SK-N-SH treated with all-trans-retinoic acid at 6 μM for 48 hours (cell line): ENCODE results near the gene AGPS.
A peak's percentile ranks its signal among the peaks of the same experiment; 100 is the strongest.

ENCODE experiments used
- ATAC-seq: fragments of 200-7000 bp; cut with Tn5 transposase; 3 replicates; pipeline ENCODE4 v1.9.1; 2020; ENCODE audit warnings: mild to moderate bottlenecking, moderate library complexity
- BACH2 ChIP-seq: fragments of 250-450 bp; sonication (Bioruptor Pico); IDR thresholded peaks from 2 replicates; pipeline ENCODE4 v1.9.0; 2021; ENCODE audit warnings: mild to moderate bottlenecking, borderline replicate concordance
- CSDC2 ChIP-seq: fragments of 250-450 bp; sonication (Bioruptor Pico); IDR thresholded peaks from 2 replicates; pipeline ENCODE4 v1.5.0; 2020; ENCODE audit warnings: mild to moderate bottlenecking, moderate library complexity
- ESRRG ChIP-seq: fragments of 250-450 bp; sonication (Bioruptor Pico); IDR thresholded peaks from 2 replicates; pipeline ENCODE4 v1.6.1; 2021; ENCODE audit warnings: mild to moderate bottlenecking
- GLIS3 ChIP-seq: fragments of 250-450 bp; sonication (Bioruptor Pico); IDR thresholded peaks from 2 replicates; pipeline ENCODE4 v1.5.0; 2020; ENCODE audit warnings: mild to moderate bottlenecking, moderate library complexity
- ISL1 ChIP-seq: fragments of 250-450 bp; sonication (Bioruptor Pico); IDR thresholded peaks from 2 replicates; pipeline ENCODE4 v2.1.2; 2022; ENCODE audit warnings: mild to moderate bottlenecking, moderate library complexity
- OSR1 ChIP-seq: fragments of 250-450 bp; sonication (Bioruptor Pico); IDR thresholded peaks from 2 replicates; pipeline ENCODE4 v1.8.0; 2022; ENCODE audit warnings: moderate library complexity, mild to moderate bottlenecking, inconsistent platforms
- PPARA ChIP-seq: fragments of 250-450 bp; sonication (Bioruptor Pico); IDR thresholded peaks from 2 replicates; pipeline ENCODE4 v1.5.0; 2020; ENCODE audit warnings: mild to moderate bottlenecking, borderline replicate concordance
- RARB ChIP-seq: fragments of 250-450 bp; sonication (Bioruptor Pico); IDR thresholded peaks from 2 replicates; pipeline ENCODE4 v1.8.0; 2021; ENCODE audit warnings: mild to moderate bottlenecking, moderate library complexity
- SNAI2 ChIP-seq: fragments of 250-450 bp; sonication (Bioruptor Pico); IDR thresholded peaks from 2 replicates; pipeline ENCODE4 v1.5.0; 2020; ENCODE audit warnings: mild to moderate bottlenecking, moderate library complexity
- TCF4 ChIP-seq: fragments of 250-450 bp; sonication (Bioruptor Pico); IDR thresholded peaks from 2 replicates; pipeline ENCODE4 v1.8.0; 2021; ENCODE audit warnings: mild to moderate bottlenecking, moderate library complexity, borderline replicate concordance
- TOX ChIP-seq: fragments of 250-450 bp; sonication (Bioruptor Pico); IDR thresholded peaks from 2 replicates; pipeline ENCODE4 v1.8.0; 2021; ENCODE audit warnings: mild to moderate bottlenecking, moderate library complexity, borderline replicate concordance
- ZC3H10 ChIP-seq: fragments of 250-450 bp; sonication (Bioruptor Pico); IDR thresholded peaks from 2 replicates; pipeline ENCODE4 v1.5.1; 2021; ENCODE audit warnings: mild to moderate bottlenecking, moderate library complexity
- ZFP3 ChIP-seq: fragments of 250-450 bp; sonication (Bioruptor Pico); IDR thresholded peaks from 2 replicates; pipeline ENCODE4 v1.5.0; 2020; ENCODE audit warnings: mild to moderate bottlenecking, moderate library complexity
- ZFP30 ChIP-seq: fragments of 450-650 bp; formaldehyde crosslinking; IDR thresholded peaks from 2 replicates; pipeline ENCODE4 v1.5.0; 2022; ENCODE audit warnings: mild to moderate bottlenecking, moderate library complexity
- ZNF565 ChIP-seq: fragments of 450-650 bp; formaldehyde crosslinking; conservative IDR thresholded peaks from 2 replicates; pipeline ENCODE4 v1.5.0; 2020; ENCODE audit warnings: low read depth, mild to moderate bottlenecking, moderate library complexity
- ZNF70 ChIP-seq: fragments of 450-650 bp; formaldehyde crosslinking; IDR thresholded peaks from 2 replicates; pipeline ENCODE4 v1.5.0; 2020; ENCODE audit warnings: mild to moderate bottlenecking, moderate library complexity
- ZNF8 ChIP-seq: fragments of 450-650 bp; formaldehyde crosslinking; IDR thresholded peaks from 2 replicates; pipeline ENCODE4 v1.5.0; 2020; ENCODE audit warnings: mild to moderate bottlenecking, moderate library complexity
- TF ChIP-seq, protein P1 (sequence below): fragments of 250-450 bp; sonication (Bioruptor Pico); IDR thresholded peaks from 2 replicates; pipeline ENCODE4 v1.8.0; 2020; ENCODE audit warnings: mild to moderate bottlenecking, moderate library complexity, borderline replicate concordance
- TF ChIP-seq, protein P2 (sequence below): fragments of 250-450 bp; sonication (Bioruptor Pico); IDR thresholded peaks from 2 replicates; pipeline ENCODE4 v1.5.0; 2020; ENCODE audit warnings: mild to moderate bottlenecking, moderate library complexity
- TF ChIP-seq, protein P3 (sequence below): fragments of 250-450 bp; sonication (Bioruptor Pico); IDR thresholded peaks from 2 replicates; pipeline ENCODE4 v1.5.1; 2021; ENCODE audit warnings: mild to moderate bottlenecking, moderate library complexity

The AGPS gene

DNA sequence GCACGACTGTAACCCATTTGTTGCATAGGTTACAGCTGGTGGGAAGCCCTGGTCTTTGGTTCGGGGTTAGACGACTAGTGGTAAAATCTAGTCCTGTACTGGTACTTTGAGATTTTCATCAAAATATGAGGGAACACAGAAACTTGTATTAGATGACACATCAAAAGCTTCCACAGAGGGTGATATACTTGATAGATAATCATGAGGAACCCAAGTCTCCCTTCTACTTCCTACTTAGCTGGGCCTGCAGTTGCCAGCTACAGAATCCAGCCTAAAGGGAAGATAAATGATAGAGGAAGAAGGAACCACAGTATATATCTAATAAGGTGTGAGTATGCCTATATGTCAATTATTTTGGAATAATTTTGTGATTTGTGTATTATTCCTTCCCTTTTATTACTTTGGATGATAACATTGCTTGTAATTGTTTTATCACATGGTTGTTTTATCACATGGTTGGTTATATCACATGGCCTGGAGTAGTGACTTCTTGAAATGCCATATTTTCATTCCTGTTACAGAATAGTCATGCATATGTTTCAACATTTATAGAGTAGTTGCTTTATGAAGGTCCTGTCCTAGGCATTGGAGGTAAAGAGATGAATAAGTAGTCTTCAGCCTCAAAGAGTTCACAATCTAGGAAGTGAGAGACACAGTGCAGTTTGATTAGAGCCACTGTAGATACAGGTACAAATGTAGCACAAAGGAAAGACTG is 2.9 kb downstream of the AGPS start:
- no peak for TF ChIP-seq ZNF565 (CRISPR knock-in tag)
- no peak for TF ChIP-seq CSDC2
- no peak for TF ChIP-seq ZC3H10
- TF ChIP-seq, protein P1, sequence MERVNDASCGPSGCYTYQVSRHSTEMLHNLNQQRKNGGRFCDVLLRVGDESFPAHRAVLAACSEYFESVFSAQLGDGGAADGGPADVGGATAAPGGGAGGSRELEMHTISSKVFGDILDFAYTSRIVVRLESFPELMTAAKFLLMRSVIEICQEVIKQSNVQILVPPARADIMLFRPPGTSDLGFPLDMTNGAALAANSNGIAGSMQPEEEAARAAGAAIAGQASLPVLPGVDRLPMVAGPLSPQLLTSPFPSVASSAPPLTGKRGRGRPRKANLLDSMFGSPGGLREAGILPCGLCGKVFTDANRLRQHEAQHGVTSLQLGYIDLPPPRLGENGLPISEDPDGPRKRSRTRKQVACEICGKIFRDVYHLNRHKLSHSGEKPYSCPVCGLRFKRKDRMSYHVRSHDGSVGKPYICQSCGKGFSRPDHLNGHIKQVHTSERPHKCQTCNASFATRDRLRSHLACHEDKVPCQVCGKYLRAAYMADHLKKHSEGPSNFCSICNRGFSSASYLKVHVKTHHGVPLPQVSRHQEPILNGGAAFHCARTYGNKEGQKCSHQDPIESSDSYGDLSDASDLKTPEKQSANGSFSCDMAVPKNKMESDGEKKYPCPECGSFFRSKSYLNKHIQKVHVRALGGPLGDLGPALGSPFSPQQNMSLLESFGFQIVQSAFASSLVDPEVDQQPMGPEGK (CRISPR knock-in tag), result no peak
- no peak for TF ChIP-seq BACH2 (CRISPR knock-in tag)
- ATAC-seq, result no peak

DNA sequence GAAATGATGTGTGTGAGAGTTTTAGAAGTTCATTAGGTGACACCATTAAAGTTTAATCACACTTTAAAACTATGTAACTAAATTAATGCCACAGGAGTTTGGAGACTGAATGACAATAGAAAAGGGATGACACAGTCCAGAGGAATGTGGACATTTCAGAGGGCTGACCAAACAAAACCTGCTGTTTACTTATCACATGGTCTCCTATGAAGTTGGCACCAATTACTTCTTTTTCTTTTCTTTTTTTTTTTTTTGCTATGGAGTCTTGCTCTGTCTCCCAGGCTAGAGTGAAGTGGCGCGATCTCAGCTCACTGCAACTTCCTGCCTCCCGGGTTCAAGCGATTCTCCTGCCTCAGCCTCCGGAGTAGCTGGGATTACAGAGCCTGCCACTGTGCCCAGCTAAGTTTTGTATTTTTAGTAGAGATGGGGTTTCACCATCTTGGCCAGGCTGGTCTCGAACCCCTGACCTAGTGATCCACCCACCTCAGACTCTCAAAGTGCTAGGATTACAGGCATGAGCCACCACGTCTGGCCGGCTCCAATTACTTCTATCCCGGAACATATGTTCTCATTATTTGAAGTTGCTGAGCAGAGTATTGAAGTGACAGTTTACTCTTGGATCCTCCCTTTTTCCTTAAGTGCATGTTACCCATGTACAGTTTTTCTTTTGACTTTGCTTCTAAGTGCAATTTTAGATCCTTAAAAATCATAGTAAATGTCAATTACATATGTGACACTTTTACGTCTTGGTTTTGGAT is 4.3 kb downstream of the AGPS start:
- peak; percentile 47 for ATAC-seq
- TF ChIP-seq ZNF8 (CRISPR knock-in tag) (no peak), ISL1 (CRISPR knock-in tag) (peak; percentile 11; the same call in 1 of the 2 replicates)

DNA sequence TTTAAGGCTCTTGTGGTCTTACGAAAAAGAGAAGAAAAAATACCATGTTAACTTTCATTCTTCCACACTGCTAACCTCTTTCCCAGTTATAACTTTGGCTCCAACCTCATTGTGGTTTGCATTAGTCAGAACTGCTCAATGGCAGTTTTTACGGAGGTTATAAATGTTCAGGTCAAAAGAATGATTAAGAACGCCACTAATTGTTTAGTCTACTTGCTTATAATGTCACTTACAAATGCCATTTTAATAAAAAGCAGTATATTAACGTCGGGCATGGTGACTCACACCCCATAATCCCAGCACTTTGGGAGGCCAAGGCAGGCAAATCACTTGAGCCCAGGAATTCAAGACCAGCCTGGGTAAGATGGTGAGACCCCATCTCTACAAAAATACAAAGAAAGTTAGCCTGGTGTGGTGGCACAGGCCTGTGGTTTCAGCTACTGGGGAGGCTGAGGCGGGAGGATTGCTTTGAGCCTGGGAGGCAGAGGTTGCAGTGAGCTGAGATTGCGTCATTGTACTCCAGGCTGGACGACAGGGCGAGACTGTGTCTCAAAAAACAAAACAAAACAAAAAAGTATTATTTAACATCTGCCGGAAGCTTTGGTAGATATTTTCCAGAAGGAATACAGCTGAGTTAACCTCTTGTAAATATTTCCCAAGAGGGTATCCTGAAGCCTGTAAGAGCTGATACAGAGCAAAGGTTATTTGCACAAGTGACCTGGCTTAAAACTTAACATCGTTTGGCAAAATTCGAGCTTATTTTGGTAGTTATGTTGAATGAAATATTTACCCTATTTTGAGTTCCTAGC is 5.1 kb downstream of the AGPS start:
- TF ChIP-seq ZC3H10 (peak; percentile 90), ZNF70 (CRISPR knock-in tag) (no peak), ZFP30 (no peak), TOX (peak; percentile 88; the same call in 1 of the 2 replicates), GLIS3 (CRISPR knock-in tag) (no peak), TCF4 (CRISPR knock-in tag) (no peak), ZNF8 (CRISPR knock-in tag) (no peak), ISL1 (CRISPR knock-in tag) (0 out of 2 replicates have a peak, but pooled peaks have one; percentile 34), CSDC2 (no peak), PPARA (CRISPR knock-in tag) (no peak), ZNF565 (CRISPR knock-in tag) (no peak), RARB (CRISPR knock-in tag) (0 out of 2 replicates have a peak, but pooled peaks have one; percentile 46), BACH2 (CRISPR knock-in tag) (no peak), ZFP3 (CRISPR knock-in tag) (no peak), OSR1 (CRISPR knock-in tag) (no peak), SNAI2 (CRISPR knock-in tag) (no peak), ESRRG (CRISPR knock-in tag) (no peak)
- TF ChIP-seq, protein P2, sequence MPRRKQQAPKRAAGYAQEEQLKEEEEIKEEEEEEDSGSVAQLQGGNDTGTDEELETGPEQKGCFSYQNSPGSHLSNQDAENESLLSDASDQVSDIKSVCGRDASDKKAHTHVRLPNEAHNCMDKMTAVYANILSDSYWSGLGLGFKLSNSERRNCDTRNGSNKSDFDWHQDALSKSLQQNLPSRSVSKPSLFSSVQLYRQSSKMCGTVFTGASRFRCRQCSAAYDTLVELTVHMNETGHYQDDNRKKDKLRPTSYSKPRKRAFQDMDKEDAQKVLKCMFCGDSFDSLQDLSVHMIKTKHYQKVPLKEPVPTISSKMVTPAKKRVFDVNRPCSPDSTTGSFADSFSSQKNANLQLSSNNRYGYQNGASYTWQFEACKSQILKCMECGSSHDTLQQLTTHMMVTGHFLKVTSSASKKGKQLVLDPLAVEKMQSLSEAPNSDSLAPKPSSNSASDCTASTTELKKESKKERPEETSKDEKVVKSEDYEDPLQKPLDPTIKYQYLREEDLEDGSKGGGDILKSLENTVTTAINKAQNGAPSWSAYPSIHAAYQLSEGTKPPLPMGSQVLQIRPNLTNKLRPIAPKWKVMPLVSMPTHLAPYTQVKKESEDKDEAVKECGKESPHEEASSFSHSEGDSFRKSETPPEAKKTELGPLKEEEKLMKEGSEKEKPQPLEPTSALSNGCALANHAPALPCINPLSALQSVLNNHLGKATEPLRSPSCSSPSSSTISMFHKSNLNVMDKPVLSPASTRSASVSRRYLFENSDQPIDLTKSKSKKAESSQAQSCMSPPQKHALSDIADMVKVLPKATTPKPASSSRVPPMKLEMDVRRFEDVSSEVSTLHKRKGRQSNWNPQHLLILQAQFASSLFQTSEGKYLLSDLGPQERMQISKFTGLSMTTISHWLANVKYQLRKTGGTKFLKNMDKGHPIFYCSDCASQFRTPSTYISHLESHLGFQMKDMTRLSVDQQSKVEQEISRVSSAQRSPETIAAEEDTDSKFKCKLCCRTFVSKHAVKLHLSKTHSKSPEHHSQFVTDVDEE (CRISPR knock-in tag), result no peak
- TF ChIP-seq, protein P3, sequence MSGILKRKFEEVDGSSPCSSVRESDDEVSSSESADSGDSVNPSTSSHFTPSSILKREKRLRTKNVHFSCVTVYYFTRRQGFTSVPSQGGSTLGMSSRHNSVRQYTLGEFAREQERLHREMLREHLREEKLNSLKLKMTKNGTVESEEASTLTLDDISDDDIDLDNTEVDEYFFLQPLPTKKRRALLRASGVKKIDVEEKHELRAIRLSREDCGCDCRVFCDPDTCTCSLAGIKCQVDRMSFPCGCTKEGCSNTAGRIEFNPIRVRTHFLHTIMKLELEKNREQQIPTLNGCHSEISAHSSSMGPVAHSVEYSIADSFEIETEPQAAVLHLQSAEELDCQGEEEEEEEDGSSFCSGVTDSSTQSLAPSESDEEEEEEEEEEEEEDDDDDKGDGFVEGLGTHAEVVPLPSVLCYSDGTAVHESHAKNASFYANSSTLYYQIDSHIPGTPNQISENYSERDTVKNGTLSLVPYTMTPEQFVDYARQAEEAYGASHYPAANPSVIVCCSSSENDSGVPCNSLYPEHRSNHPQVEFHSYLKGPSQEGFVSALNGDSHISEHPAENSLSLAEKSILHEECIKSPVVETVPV, result no peak
- TF ChIP-seq, protein P1 (CRISPR knock-in tag), result peak; percentile 44; the same call in 1 of the 2 replicates
- peak; percentile 56 for ATAC-seq
